Muscle layer of duodenum (tissue), 2 donors: ENCODE data around the gene RAB33B.

Experiments used
- H3K27ac ChIP-seq: one replicate; pipeline ENCODE4 v1.7.0; 2013; ENCODE audit warnings: mild to moderate bottlenecking, low read length
- H3K27me3 ChIP-seq: one replicate; pipeline ENCODE4 v1.7.0; 2013; ENCODE audit warnings: low read depth, mild to moderate bottlenecking, control low read depth, low read length
- H3K36me3 ChIP-seq, 2 donors: one replicate each; pipeline ENCODE4 v1.7.0; 2013; ENCODE audit warnings: low read length in 2 of 2, control low read depth in 1 of 2, mild to moderate bottlenecking in 1 of 2; ENCODE audit not compliant: insufficient read depth in 2 of 2, control insufficient read depth in 1 of 2
- H3K4me1 ChIP-seq, 2 donors: one replicate each; pipeline ENCODE4 v1.7.0; 2013; ENCODE audit warnings: low read length in 2 of 2, mild to moderate bottlenecking in 2 of 2, control low read depth in 1 of 2, moderate library complexity in 1 of 2; ENCODE audit not compliant: insufficient read depth in 2 of 2, control insufficient read depth in 1 of 2
- H3K4me3 ChIP-seq, 2 donors: one replicate each; pipeline ENCODE4 v1.7.0; 2013; ENCODE audit warnings: low read length in 2 of 2, low read depth in 1 of 2, mild to moderate bottlenecking in 1 of 2
- H3K9me3 ChIP-seq, 2 donors: one replicate each; pipeline ENCODE4 v1.7.0; 2013; ENCODE audit warnings: low read length in 2 of 2, control low read depth in 1 of 2, mild to moderate bottlenecking in 1 of 2; ENCODE audit not compliant: control insufficient read depth in 1 of 2
- donor health status: healthy.

The RAB33B gene

GRCh38 chr4:139488442-139488841 is 34.5 kb downstream of the RAB33B start:
- Histone ChIP-seq H3K36me3 (no peaks in the 10 kb centered on the region), H3K27me3 (no peaks in the 10 kb centered on the region), H3K27ac (no peak overlapping the region), H3K4me3 (no peak overlapping the region), H3K4me1 (peaks cover 0 to 4% of the 10 kb centered on the region in 2 donors), H3K9me3 (no peaks in the 10 kb centered on the region)

- H3K4me1 ChIP-seq: peaks cover 0 to 4% of the 10 kb centered on the region in 2 donors
- H3K27me3 ChIP-seq: no peaks in the 10 kb centered on the region
- no peaks in the 10 kb centered on the region for H3K9me3 ChIP-seq
- H3K4me3 ChIP-seq: no peak overlapping the region
- H3K27ac ChIP-seq: no peak overlapping the region
- no peaks in the 10 kb centered on the region for H3K36me3 ChIP-seq
Measured at GRCh38 chr4:139489638-139490037, 35.7 kb downstream of the RAB33B start.

GRCh38 chr4:139492429-139492828 is 38.5 kb downstream of the RAB33B start:
- Histone ChIP-seq H3K27me3 (no peaks in the 10 kb centered on the region), H3K9me3 (no peaks in the 10 kb centered on the region), H3K27ac (no peak overlapping the region), H3K36me3 (no peaks in the 10 kb centered on the region), H3K4me1 (no peaks in the 10 kb centered on the region), H3K4me3 (no peak overlapping the region)

- H3K9me3 ChIP-seq: no peaks in the 10 kb centered on the region
- no peak overlapping the region for H3K27ac ChIP-seq
- H3K4me3 ChIP-seq: no peak overlapping the region
- H3K36me3 ChIP-seq: no peaks in the 10 kb centered on the region
- no peaks in the 10 kb centered on the region for H3K27me3 ChIP-seq
- H3K4me1 ChIP-seq: no peaks in the 10 kb centered on the region
Measured at GRCh38 chr4:139493176-139493575, 39.3 kb downstream of the RAB33B start.

DNA sequence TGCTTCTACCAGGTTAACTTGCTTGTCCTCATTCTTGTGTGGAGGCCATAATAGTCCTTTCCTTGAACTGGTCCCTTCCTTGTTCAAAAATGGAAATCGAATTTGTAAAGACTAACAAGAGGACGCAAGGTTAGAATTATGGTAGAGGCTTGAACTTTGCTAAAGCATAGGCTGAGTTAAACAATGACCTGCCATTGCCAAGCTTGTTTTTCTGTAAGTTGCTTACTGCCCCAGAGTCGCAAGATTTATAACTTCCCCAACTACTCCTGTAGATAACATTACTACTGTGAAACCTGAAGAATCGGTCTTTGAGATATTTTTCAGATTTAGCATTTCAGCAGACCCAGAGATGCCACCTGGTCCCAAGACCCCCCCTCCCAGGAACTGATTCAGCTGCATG is 45.3 kb downstream of the RAB33B start:
- no peaks in the 10 kb centered on the region for H3K4me1 ChIP-seq
- no peaks in the 10 kb centered on the region for H3K9me3 ChIP-seq
- no peak overlapping the region for H3K4me3 ChIP-seq
- no peaks in the 10 kb centered on the region for H3K36me3 ChIP-seq
- H3K27ac ChIP-seq: no peak overlapping the region
- H3K27me3 ChIP-seq: no peaks in the 10 kb centered on the region

DNA sequence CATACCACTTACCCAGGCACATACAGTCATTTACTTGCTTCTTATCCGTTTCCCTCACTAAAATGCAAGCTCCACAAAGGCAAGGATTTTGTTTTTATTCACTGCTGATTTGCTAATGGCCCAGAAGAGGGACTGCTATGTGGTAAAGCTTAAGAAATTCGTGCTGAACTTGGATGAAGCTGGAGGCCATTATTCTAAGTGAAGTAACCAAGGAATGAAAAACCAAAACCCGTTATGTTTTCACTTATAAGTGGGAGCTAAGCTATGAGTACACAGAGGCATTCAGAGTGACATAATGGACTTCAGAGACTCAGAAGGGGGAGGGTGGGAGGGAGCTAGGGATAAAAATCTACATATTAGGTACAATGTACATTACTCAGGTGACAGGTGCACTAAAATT is 47.2 kb downstream of the RAB33B start:
- Histone ChIP-seq H3K27me3 (no peaks in the 10 kb centered on the region), H3K4me3 (no peak overlapping the region), H3K27ac (no peak overlapping the region), H3K9me3 (no peaks in the 10 kb centered on the region), H3K4me1 (no peaks in the 10 kb centered on the region), H3K36me3 (no peaks in the 10 kb centered on the region)

- H3K36me3 ChIP-seq: peaks cover 0 to 3% of the 10 kb centered on the region in 2 donors
- H3K4me3 ChIP-seq: no peak overlapping the region
- H3K4me1 ChIP-seq: no peaks in the 10 kb centered on the region
- no peaks in the 10 kb centered on the region for H3K9me3 ChIP-seq
- no peaks in the 10 kb centered on the region for H3K27me3 ChIP-seq
- H3K27ac ChIP-seq: no peak overlapping the region
Measured at GRCh38 chr4:139501527-139501926, 47.6 kb downstream of the RAB33B start.

- no peaks in the 10 kb centered on the region for H3K4me1 ChIP-seq
- no peaks in the 10 kb centered on the region for H3K27me3 ChIP-seq
- H3K4me3 ChIP-seq: no peak overlapping the region
- H3K27ac ChIP-seq: no peak overlapping the region
- H3K9me3 ChIP-seq: no peaks in the 10 kb centered on the region
- peaks cover 0 to 7% of the 10 kb centered on the region in 2 donors for H3K36me3 ChIP-seq
Measured at GRCh38 chr4:139501927-139502899, 48.3 kb downstream of the RAB33B start.

DNA sequence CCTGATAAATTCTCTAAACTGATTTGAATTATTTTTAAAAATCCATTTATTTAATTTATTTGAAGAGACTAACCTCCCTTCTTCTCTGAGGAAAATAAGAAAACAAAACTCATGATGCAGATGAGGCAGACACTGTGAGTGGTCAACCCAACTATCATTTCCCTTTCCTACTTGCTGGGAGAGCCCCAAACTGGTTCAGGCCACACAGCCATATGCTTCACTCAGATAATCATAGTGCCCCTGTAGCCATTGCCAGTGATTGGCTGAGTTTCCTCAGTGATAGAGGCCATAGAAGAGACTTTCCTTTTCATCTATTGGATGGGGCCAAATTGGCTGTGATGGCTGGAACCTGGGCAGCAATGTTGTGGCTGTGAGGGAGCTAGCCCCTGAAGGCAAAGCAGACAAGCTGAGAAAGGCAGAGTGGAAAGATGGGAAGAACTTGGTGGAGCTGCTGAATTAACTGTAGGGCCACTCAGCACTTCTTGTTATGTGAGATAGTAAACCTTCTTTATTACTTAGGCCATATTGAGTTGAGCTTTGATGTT is 49.8 kb downstream of the RAB33B start:
- Histone ChIP-seq H3K27ac (no peak overlapping the region), H3K9me3 (no peaks in the 10 kb centered on the region), H3K4me3 (no peak overlapping the region), H3K27me3 (no peaks in the 10 kb centered on the region), H3K4me1 (no peaks in the 10 kb centered on the region), H3K36me3 (peaks cover 7 to 13% of the 10 kb centered on the region in 2 donors)

GRCh38 chr4:139506774-139507173 is 52.9 kb downstream of the RAB33B start:
- Histone ChIP-seq H3K27ac (no peak overlapping the region), H3K4me1 (no peaks in the 10 kb centered on the region), H3K36me3 (peaks cover 29 to 44% of the 10 kb centered on the region in 2 donors), H3K9me3 (no peaks in the 10 kb centered on the region), H3K27me3 (no peaks in the 10 kb centered on the region), H3K4me3 (no peak overlapping the region)

DNA sequence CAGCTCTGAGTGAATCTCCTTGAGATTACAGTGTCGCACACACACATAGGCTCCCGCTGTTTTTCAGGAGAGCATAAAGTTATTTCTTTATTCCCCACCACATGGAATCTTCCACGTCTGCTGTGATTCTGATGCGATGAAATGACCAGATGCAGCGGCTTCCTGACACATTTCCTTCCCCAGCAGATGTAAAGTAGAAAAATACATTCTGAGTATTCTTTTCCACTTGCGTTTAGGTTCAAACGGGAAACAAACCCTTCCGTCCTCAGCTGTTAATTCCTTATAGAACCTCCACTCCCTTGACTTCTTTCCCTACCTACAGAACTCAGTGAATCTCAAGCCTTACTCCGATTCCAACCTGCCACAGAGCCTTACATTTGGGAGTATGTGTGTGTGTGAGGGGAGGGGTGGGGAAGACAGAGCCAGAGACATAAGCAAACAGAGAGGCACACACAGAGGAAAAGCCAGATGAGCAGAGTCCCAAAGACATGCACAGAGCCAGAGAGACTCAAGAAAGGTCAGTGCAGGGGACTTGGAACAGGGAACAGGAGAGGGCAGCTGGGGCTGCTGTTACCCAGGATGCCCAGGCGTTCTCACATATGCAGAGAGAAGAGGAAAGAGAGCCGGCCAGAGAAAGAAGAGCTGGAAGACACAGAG is 54.8 kb downstream of the RAB33B start:
- H3K9me3 ChIP-seq: no peaks in the 10 kb centered on the region
- H3K4me3 ChIP-seq: no peak overlapping the region
- peaks cover 32 to 52% of the 10 kb centered on the region in 2 donors for H3K36me3 ChIP-seq
- no peak overlapping the region for H3K27ac ChIP-seq
- no peaks in the 10 kb centered on the region for H3K4me1 ChIP-seq
- H3K27me3 ChIP-seq: no peaks in the 10 kb centered on the region
